Neural progenitor cell (in vitro differentiated cells): ENCODE data around the gene SPACA6.

ENCODE experiments used
- CTCF ChIP-seq: fragments of 200-600 bp; sonication (generic); IDR thresholded peaks from 2 replicates; pipeline ENCODE4 v1.5.1; 2017; ENCODE audit warnings: antibody characterized with exemption, mild to moderate bottlenecking
- EZH2 ChIP-seq: fragments of 200-600 bp; sonication (generic); IDR thresholded peaks from 2 replicates; pipeline ENCODE4 v1.6.1; 2017; ENCODE audit warnings: antibody characterized with exemption, mild to moderate bottlenecking, moderate library complexity
- EZH2phosphoT487 ChIP-seq: fragments of 200-600 bp; sonication (generic); IDR thresholded peaks from 2 replicates; pipeline ENCODE4 v1.6.1; 2017; ENCODE audit warnings: antibody characterized with exemption

- no peak for TF ChIP-seq CTCF
- TF ChIP-seq EZH2: no peak
- TF ChIP-seq EZH2phosphoT487: no peak
Measured at GRCh38 chr19:51740356-51740755, 47.2 kb downstream of the SPACA6 start.
